ENCODE measurements around the gene ARHGEF19.

Gene ARHGEF19

DNA sequence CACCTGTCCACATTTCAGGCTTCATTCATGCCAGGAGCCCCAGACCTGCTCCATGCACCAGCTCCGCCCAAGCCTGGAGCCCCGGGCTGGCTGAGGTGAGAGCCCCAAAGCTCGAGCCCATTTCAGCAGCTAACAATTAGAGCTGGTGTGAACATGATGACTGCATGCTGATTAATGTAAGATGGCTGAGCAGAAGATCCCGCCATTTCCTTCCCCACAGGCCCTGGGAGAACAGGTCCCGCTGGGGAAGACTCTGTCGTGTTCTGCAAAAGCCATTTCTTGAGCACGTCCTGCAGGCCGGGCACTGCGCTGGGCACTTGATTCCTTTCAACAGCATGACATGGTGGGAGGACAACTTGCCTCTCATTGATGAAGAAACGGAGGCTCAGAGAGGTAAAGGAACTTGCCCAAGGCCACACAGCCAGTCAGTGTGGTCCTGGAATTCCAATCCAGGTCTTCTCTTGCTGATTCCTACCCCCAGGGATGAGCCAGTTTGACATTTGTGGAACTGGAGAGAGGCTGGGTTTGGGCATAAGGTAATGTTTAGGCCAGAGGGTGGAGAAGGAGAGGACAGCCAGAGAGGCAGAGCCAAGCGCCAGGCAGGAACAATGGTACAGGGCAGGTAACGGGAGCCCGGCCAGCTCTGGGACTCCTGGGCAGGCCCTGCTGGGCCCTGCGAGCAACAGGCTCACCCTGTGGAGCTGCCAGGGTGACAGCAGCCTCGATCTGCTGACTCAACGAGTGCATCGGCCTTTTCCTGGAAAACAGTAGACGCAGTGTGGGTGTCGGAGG lies 28.5 kb downstream of the ARHGEF19 start:
- H3K4me3 ChIP-seq (ENCODE audit: low read depth, low read length), result no peak overlapping the region

DNA sequence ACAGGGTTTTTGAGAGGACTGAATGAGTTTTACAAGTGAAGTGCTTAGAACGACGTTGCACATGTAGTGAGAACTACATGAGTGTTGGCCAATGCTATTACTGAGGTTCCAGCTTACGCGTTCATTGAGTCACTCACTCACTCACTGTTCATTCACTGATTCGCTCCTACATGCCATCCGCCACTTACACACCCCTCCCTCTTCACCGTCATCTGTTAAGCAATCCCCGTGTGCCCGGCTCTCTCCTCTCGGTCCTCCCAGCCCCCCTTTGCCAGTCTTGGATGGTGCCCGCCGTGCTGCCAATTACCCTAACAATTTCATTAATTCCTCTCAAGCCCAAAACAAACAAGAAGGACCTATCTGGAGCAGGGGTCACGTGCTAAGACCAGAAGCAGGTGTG lies 29.3 kb downstream of the ARHGEF19 start:
- no peak overlapping the region for H3K4me3 ChIP-seq (ENCODE audit: low read depth, low read length)

DNA sequence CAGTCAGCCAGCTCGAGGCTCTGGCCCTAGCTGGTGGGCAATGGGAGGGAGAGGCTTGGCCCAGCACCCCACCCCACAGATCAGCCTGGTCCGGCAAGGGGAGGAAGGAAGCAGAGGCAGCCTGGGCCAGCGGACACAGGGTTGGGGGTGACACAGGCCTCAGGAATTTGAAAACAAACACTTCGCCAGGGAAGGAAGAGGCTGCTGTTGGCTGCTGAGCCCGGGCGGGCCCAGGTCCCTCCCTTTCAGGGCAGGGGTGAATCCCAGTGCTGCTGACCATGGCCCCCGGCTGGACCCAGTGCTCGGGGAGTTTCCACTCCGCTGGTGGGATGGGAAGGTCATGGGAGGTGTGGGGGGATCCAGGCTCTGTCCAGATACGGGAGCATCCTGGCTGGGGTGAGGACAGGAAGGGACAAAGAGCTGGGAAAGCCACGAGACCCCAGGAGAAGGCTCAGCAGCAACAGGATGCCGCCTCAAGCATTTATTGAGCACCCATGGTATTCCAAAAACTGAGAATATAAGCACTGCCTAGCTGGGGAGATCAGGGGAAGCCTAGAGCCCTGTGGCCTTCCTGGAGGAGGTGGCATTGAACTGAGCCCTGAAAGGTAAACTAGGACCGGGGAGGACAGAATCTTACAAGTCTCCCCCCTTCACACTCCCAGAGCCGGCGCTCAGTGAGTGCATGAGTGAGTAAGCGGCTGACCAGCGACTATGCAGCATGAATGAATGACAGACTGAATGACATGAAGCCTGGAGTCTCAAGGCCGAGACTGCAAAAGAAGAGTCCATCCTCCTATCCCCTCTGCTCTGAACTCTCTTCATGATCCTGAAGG lies 30.3 kb downstream of the ARHGEF19 start:
- H3K4me3 ChIP-seq (ENCODE audit: low read depth, low read length), result no peak overlapping the region

DNA sequence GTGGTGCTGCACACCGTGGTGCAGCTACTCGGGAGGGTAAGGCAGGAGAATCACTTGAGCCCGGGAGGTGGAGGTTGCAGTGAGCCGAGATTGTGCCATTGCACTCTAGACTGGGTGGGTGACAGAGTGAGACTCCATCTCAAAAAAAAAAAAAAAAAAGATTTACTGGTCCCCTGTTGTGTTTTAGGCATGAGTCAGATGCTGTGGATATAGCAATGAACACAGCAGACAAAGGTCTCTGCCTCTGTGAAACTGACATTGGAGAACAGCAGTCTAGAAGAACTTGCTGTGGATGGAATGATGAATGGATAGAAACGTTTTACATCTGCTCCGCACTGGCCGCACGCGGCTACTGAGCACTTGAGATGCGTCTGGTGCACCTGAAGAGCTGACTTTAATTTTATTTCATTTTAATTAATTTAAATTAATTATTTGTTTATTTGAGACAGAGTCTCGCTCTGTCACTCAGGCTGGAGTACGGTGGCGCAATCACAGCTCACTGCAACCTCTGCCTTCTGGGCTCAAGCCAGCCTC lies 32.1 kb downstream of the ARHGEF19 start:
- H3K4me3 ChIP-seq (ENCODE audit: low read depth, low read length), result no peak overlapping the region

DNA sequence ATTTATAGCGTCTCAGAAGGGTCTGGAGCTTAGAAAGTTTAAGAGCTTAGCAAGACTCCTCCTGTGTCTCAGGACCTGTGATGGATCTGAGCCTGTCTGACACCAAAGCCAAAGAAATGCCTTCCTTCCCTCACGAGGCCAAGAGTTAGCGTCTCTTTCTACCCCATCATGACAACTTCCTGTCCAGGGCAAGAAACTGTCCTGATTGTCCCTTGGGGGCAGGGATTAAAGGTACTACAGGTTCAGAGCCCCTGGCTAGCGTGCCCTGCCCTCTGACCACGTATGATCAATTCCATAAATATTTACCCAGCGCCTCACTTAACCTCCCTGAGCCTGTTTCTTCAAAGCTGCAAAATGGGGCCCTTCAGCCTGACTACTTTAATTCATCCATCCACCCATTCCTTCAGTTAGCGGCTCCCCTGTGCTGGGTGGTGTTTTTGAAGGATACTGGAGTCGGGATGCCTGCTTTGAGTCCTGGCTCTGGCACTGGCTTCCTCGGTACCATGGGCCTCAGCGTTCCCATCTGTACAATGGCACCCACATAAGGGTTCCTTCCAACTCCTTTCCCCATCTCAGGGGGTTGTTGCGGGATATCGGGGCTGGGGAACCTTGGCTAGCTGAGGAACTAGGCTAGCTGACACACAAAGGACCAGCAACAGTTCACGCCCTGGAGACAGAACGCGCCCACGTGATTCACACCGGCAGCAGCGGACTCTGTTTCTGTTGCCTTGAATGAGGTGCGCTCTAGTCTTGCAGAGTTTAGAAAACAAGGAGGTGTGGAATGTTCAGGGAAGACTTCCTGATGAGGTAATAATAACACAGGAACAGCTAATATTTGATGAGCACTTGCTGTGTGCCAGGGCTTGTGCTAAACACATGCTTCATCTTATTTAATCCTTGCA lies 33.6 kb downstream of the ARHGEF19 start:
- no peak overlapping the region for H3K4me3 ChIP-seq (ENCODE audit: low read depth, low read length)

DNA sequence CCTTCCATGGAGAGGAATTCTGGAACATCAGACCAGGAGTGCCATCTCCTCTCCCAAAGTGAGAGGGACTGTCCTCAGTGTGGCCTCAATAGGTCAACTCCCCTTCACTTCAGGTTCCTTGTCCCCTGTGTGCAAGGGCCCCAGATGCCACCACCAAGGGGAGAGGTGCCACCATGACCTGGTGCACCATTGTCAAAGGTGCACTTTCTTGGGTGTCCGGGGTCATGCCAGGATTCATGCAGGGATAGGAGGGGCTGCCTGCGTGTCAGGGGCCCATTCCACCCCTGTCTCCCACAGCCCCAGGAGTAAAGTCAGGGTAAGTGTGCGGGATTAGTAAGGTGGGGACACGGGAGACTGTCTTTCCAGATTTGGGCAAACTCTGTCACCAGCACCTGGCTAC lies 35.1 kb downstream of the ARHGEF19 start:
- H3K4me3 ChIP-seq (ENCODE audit: low read depth, low read length), result no peak overlapping the region

DNA sequence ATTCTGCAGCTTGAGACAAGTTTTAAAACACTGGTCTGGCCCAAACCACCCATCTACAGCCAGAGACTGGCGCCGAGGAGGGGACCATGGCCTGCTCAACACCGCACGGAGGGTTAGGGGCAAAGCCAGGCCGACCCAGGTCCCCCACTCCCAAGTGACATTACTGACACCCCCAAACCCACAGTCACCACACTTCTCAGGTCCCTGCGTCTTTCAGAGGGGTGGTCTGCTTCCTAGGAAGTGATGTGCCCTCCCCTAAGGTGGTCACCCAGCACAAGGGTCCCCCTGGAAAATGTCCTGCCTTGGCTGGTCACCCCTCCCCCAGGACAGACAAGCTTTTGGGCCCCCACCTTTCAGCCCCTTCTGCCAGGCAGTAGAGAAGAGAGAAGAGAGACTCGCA lies 35.8 kb downstream of the ARHGEF19 start:
- no peak overlapping the region for H3K4me3 ChIP-seq (ENCODE audit: low read depth, low read length)

DNA sequence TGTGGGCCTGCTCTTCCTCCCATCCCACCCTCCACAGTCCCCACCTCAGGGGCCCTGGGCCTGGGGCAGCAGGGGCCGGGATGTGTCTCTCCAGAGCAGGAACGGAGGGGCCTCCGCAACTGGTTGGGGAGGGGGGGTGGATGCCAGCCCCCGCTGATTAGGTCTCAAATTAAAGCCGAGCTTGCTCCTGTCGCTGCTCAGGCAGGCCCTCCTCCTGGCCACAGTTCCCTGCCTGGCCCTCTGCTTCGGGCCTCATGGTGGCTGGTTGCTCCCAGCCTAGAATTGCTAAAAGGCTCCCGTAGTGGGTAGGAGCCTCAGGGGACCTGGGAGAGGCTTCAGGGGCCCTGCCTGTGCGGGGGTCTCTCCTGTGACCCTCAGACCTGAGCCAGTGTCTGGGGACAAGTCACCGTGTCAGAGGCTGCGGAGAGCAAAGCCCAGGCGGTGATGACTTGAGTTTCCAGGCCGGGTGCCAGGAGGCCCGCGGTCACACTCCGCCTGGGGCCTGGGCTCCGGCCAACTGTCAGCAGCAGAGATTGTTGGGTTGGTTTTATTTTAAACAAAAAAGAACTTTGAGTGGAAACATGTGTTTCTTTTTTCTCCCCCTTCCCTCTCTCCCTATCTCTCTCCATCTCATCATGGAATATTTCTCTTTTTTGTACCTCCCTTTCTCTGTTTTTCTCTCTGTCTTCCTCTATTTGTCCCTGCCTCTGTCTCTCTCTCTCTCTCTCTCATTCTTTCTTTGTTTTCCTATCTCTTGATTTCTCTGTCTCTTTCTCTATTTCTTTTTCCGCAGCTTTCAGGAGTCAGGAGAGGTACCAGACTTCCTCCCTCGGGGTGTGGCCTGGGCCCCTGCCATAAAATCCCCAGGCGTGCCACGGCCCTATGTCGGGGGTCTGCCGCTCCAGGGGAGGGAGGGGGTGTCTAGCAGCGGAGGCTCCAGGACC lies 36.6 kb downstream of the ARHGEF19 start:
- no peak overlapping the region for H3K4me3 ChIP-seq (ENCODE audit: low read depth, low read length)

DNA sequence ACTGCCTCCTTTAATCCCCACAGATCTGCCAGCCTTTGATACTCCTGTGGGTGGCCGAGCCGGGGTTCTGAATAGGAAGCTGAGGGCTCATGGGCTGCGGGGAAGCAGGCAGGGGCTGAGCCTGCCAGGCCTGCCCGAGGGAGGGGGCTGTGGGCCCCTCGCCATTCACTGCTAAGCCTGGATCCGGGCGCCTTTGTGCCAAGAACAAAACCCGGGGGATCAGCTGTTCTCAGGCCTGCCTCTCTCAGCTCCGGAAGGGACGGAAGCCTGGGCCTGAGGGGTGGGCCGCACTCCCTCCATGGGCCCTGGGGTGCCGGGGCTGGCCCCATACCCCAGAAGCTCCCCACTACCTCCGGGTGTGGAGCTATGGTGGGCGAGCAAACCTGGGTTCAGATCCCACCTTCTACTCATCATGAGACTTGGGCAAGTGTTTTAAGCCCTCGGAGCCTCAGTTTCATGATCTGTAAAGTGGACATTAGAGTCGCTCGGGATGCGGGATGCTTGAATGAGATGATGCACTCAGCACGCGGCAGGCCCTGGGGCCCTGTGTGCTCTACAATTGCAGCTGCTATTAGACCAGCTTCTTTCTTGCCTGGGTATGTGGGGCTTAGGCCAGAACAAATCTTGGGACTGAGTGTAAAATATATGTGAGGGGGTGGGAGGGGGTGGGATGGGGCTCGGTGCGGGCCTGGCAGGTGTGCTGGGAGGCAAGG lies 37.4 kb downstream of the ARHGEF19 start:
- no peak overlapping the region for H3K4me3 ChIP-seq (ENCODE audit: low read depth, low read length)

DNA sequence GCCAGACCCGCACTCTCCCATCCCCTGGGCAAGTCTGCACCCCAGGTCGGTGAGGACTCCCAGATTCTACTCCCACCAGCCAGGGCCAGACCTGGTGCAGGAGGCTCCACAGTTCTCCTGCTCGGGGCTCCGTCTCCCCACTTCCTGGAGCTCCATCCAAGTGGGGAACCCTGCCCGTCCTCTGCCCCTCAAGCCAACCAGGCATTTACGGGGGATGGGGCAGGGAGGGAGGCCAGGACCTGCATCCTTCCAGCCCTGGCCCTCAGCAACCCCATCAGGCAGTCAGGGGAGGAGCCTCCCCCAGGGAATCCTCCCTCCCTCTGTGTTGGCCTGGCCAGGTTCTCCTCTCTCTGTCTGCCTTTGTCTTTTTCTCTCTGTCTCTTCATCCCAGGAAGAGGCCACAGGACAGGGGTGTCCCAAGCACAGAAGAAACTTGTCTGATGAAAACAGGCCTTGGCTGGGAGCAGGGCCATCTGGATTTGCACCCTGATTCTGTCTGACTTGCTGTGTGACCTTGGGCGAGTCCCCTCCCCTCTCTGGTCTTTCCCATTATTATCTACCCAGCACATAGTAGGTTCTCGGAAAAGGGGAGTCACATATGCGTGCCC lies 38.1 kb downstream of the ARHGEF19 start:
- H3K4me3 ChIP-seq (ENCODE audit: low read depth, low read length), result no peak overlapping the region

DNA sequence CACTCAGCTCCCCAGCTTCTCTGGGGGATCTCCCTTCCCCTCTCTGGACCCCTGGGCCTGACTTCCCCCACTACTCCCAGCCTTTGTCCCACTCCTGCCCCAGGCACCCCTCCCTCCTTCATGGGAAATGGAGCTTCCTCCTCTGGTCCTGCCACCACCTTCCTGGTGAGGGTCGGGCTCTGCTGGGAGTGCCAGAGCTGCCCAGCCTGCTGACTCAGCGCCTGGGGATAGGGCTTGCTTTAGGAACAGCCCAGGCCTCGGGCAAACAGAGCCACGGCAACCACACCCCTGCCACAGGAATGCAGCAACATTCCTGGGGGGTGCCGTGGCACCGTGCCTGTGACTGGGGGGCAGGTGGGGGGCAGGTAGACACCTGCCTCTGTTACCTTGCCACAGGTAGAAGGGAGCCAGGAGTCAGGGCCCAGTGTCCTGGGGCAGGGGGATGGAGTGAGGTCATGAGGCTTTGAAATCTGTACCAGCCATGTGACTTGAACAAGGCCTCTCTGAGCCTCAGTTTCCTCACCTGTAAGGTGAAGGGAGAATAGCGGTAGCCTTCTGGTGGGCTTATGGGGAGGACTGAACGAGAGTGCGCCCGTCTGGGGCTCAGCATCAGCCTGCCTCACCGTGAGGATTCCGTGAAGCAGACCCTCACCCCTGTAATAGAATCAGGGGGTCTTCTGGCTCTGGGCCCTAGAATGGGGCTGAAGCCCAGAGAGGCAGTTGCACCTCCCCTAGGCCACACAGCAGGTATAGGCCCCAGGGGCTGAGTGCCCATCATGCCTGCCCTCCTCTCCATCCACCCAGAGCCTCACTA lies 38.8 kb downstream of the ARHGEF19 start:
- H3K4me3 ChIP-seq (ENCODE audit: low read depth, low read length), result no peak overlapping the region

DNA sequence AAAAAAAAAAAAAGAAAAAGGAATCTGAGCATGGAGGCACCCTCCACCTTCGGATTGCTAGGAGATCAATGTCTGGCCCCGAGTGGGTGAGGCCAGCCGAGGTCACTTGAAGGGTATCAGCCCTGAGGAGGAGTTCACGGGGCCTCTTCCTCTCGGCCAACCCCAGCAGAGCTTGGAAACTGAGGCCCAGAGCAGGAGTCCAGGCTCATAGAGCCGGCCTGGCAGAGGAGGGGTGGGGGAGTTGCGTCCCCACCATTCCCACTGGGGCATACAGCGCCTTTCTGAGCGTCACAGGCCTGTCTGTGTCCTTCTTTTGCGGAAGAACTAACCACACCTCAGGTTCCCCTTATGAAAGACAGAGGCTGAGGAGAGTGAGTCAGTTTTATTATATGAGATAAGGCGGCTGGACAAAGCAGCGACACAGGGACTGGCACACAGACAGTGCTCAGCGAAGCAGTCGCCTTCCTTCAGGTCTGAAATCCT lies 39.4 kb downstream of the ARHGEF19 start:
- H3K4me3 ChIP-seq (ENCODE audit: low read depth, low read length), result no peak overlapping the region

DNA sequence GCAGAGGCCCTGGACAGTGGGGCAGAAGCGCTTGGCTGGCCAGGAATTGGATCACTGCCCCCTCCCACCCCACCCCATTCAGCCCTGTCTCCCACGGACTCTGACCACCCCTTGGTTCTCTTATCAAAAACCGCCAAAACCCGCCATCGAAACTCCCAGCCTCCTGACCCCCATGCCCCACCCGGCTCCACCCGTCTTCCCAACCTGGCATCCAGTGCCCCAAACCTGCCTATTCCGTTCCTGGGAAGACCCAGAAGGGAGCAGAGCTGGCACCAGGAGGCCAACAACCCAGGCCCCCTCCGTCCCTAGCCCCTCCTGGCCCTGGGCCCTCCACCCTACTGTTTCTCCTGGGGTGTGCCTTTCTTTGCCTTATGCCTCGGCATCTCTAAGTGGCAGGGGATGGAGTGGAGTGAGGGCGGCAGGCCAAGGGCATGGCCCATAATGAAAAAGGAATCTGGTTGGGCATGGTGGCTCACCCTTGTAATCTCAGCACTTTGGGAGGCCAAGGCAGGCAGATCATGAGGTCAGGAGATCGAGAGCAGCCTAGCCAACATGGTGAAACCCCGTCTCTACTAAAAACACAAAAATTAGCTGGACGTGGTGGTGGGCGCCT lies 40.1 kb downstream of the ARHGEF19 start:
- no peak overlapping the region for H3K4me3 ChIP-seq (ENCODE audit: low read depth, low read length)

DNA sequence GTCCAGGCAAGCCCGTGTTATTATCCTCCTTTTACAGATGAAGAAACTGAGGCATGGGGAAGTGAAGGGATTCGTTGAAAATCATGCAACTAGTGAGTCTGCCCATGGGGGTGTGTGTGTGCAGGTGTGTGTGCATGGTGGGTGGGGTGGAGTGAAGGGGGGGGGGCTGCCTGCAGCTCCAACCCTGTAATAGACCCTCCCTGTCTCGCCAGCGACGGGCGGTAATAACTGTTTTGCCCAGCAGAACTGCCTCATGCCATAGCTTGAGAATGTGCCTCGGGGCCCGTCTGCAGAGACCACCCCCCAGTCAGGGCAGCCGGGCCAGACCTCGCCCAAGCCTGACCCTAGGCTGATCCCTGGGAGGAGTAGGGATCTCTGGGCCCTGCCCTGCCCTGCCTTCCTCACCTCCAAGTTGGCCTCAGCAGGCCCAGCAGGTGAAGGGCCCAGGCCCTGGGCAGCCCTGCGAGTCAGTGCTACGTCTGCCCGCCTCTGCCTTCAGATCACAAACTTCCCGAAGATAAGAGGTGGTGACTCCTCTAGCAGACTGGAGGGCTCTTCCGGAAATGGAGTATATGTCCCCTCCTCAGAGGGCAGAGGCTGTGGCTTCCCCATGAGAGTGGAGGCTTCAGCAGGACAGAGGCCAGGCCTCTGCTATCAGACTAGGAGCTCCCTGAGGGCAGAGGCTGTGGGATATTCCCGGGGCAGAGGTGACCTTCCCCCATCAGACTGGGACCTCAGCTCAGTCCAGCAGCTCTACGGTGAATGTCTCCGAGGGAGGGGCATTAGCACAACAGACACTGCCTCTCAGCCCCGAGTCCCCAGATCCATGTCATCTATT lies 40.9 kb downstream of the ARHGEF19 start:
- no peak overlapping the region for H3K4me3 ChIP-seq (ENCODE audit: low read depth, low read length)

DNA sequence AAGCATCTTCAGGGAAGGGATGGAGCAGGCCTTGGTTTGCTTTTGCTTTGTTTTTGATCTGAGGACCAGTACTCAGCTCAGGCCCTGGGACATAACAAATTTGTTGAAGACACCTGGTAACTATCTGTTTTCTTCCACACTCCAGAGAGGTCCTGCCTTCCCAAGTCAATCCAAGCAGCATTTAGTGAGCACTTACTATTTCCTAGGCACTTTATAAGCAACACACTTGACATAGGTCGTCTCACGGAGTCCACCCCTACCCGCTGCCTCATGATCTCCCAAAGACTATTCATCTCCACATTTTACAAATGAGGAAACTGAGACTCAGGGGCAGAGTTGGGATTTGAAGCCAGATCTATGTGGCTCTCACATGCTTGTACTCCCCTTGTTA lies 42.2 kb downstream of the ARHGEF19 start:
- H3K4me3 ChIP-seq (ENCODE audit: low read depth, low read length), result no peak overlapping the region

DNA sequence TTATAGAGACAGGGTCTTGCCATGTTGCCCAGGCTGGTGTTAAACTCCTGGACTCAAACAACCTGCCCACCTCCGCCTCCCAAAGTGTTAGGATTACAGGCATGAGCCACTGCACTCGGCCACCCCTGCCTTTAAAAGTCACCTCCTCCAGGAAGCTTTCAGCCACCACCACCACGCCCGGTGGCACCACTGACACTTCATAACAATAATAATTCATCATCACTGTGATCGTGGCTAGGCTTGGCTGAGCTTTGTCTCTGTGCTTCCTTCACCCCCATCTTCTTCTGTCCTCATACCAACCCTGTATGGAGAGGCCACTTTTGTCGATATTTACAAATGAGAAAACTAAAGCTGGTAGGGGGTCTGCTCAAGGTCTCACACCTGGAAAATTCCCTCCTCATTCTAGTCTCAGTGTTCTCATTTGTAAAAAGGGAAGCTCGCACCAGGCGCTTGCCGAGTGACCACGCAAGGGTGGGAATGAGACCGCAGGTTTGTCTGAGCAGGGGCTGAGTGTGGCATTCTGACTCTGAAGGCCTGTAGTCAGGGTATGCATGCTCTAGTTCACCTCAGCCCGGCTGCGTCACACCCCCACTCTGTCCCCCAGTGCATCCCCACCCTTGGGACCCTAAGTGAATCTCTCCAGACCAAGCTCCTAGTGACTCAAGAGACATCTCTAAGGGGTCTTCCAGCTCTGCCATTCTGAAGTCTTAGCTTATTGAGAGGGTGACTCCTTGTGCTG lies 43.7 kb downstream of the ARHGEF19 start:
- H3K4me3 ChIP-seq (ENCODE audit: low read depth, low read length), result no peak overlapping the region
